OCI-LY7 (cell line): ENCODE data around the gene CCDC182. TPM values are rescaled to one million over a fixed set of nuclear protein-coding genes. Genes with fewer than 3 reads are reported as not detected.

Source experiments
- BruUV-seq: library from RNA; stranded (reverse); fragments of 400-500 nt; replicated peaks from 2 replicates; lab custom pipeline; 2021; lab: Mats Ljungman, UMichigan
- CTCF ChIA-PET: fragments of 300-600 bp; sonication (Branson Sonifier 250); formaldehyde crosslinking; loops from one replicate; lab custom pipeline; 2022; ENCODE audit warnings: antibody characterized with exemption; ENCODE audit not compliant: unreplicated experiment; lab: Charles Lee
- POLR2A ChIA-PET: fragments of 300-600 bp; sonication (Branson Sonifier 250); formaldehyde crosslinking; loops from one replicate; lab custom pipeline; 2022; ENCODE audit warnings: antibody characterized with exemption; lab: Charles Lee
- DNase-seq: peaks from one replicate; pipeline ENCODE4 v3.0.0-alpha.2; 2015; ENCODE audit warnings: low spot score
- H2AFZ ChIP-seq: fragments of 200-600 bp; sonication (generic), shearing (Covaris generic); 2 replicates; pipeline ENCODE4 v1.6.1; 2014; ENCODE audit warnings: mild to moderate bottlenecking, antibody characterized with exemption, low read length, moderate library complexity
- H3K27ac ChIP-seq: fragments of 200-600 bp; sonication (generic); 2 replicates; pipeline ENCODE4 v1.5.1; 2014; ENCODE audit warnings: mixed run types, low read depth, mild to moderate bottlenecking, moderate library complexity, low read length, inconsistent platforms; ENCODE audit not compliant: poor library complexity, severe bottlenecking
- H3K36me3 ChIP-seq: fragments of 200-600 bp; sonication (generic); 2 replicates; pipeline ENCODE4 v1.6.1; 2014; ENCODE audit warnings: mild to moderate bottlenecking, antibody characterized with exemption, low read length, moderate library complexity, mixed read lengths; ENCODE audit not compliant: insufficient read depth
- H3K4me1 ChIP-seq: fragments of 200-600 bp; sonication (generic); 2 replicates; pipeline ENCODE4 v1.5.1; 2014; ENCODE audit warnings: mild to moderate bottlenecking, low read length; ENCODE audit not compliant: insufficient read depth, poor library complexity, severe bottlenecking
- H3K4me2 ChIP-seq: fragments of 200-600 bp; sonication (generic); 2 replicates; pipeline ENCODE4 v1.6.1; 2014; ENCODE audit warnings: mild to moderate bottlenecking, low read length
- H3K4me3 ChIP-seq: fragments of 200-600 bp; sonication (generic); 2 replicates; pipeline ENCODE4 v1.5.1; 2014; ENCODE audit warnings: mild to moderate bottlenecking, low read depth, low read length; ENCODE audit not compliant: poor library complexity, severe bottlenecking
- H3K79me2 ChIP-seq: fragments of 200-600 bp; sonication (generic); 2 replicates; pipeline ENCODE4 v1.6.1; 2016; ENCODE audit warnings: low read depth, mild to moderate bottlenecking, low read length, moderate library complexity, mixed read lengths; ENCODE audit not compliant: insufficient read depth
- H3K9me2 ChIP-seq: fragments of 200-600 bp; sonication (generic); 2 replicates; pipeline ENCODE4 v1.6.1; 2016; ENCODE audit warnings: mild to moderate bottlenecking, low read length, mixed read lengths; ENCODE audit not compliant: insufficient read depth
- H3K9me3 ChIP-seq: fragments of 200-600 bp; sonication (generic); 2 replicates; pipeline ENCODE4 v1.6.1; 2014; ENCODE audit warnings: mild to moderate bottlenecking, mixed run types, low read length, mixed read lengths
- H4K20me1 ChIP-seq: fragments of 200-600 bp; sonication (generic); 2 replicates; pipeline ENCODE4 v1.6.1; 2014; ENCODE audit warnings: mild to moderate bottlenecking, antibody characterized with exemption, low read length, moderate library complexity, mixed read lengths; ENCODE audit not compliant: insufficient read depth
- CTCF ChIP-seq: fragments of 200-600 bp; sonication (generic); conservative IDR thresholded peaks from 2 replicates; pipeline ENCODE4 v1.5.1; 2014; ENCODE audit warnings: mild to moderate bottlenecking, antibody characterized with exemption, low read length, moderate library complexity, mixed read lengths
- EZH2phosphoT487 ChIP-seq: fragments of 200-600 bp; sonication (generic); IDR thresholded peaks from 2 replicates; pipeline ENCODE4 v1.6.1; 2018; ENCODE audit warnings: low read depth, borderline replicate concordance, mild to moderate bottlenecking, mixed run types, antibody characterized with exemption, low read length, moderate library complexity, mixed read lengths
- intact Hi-C: fragments of 100-400 bp; cut with micrococcal nuclease; formaldehyde crosslinking; loops from one replicate; pipeline ENCODE4 v1.10.0; 2022; ENCODE audit not compliant: unreplicated experiment
- total RNA-seq, 2 experiments: library from RNA; depleted of rRNA in 1 of 2; stranded (reverse); fragments of >200 nt in 1 of 2; shearing (Covaris generic) in 1 of 2; gene quantifications; 2 replicates each; pipeline ENCODE4 v1.2.3, GENCODE V29; 2014 to 2022

The CCDC182 gene
- total RNA-seq, 2 experiments from 2014 or later, result not detected

GRCh38 chr17:57756951-57757350 lies 11.9 kb upstream of the CCDC182 start:
- no peaks in the 10 kb centered on the region for H3K36me3 ChIP-seq
- no TSS peak for BruUV-seq
- ChIA-PET CTCF (no interaction called here), POLR2A (interaction anchor here (0.6 to 0.8 kb wide), 4 partner anchors 27 to 876 kb away, joined by 3 to 7 read pairs (median 4); no protein-coding TSS in a partner anchor)
- no peak for DNase-seq
- no peak overlapping the region for H3K27ac ChIP-seq
- TF ChIP-seq EZH2phosphoT487, result no peak
- no peak for TF ChIP-seq CTCF
- no peaks in the 10 kb centered on the region for H3K9me2 ChIP-seq
- H2AFZ ChIP-seq, result no peak overlapping the region
- H3K4me1 ChIP-seq, result no peaks in the 10 kb centered on the region
- intact Hi-C loops, result no loop called here
- no peaks in the 10 kb centered on the region for H4K20me1 ChIP-seq
- no peaks in the 10 kb centered on the region for H3K9me3 ChIP-seq
- H3K4me3 ChIP-seq, result no peak overlapping the region
- no peak overlapping the region for H3K4me2 ChIP-seq
- H3K79me2 ChIP-seq, result no peaks in the 10 kb centered on the region

GRCh38 chr17:57755480-57756070 lies 10.5 kb upstream of the CCDC182 start:
- H3K36me3 ChIP-seq, result no peaks in the 10 kb centered on the region
- H3K27ac ChIP-seq, result no peak overlapping the region
- CTCF ChIA-PET, result no interaction called here
- intact Hi-C loops, result no loop called here
- no peaks in the 10 kb centered on the region for H3K9me2 ChIP-seq
- no peak for TF ChIP-seq EZH2phosphoT487
- 0 out of 2 replicates have a peak, but pooled peaks have one; percentile 11 for TF ChIP-seq CTCF
- no peak overlapping the region for H3K4me3 ChIP-seq
- no TSS peak for BruUV-seq
- no peaks in the 10 kb centered on the region for H3K9me3 ChIP-seq
- no peaks in the 10 kb centered on the region for H4K20me1 ChIP-seq
- H3K4me2 ChIP-seq, result no peak overlapping the region
- H3K79me2 ChIP-seq, result no peaks in the 10 kb centered on the region
- no peak overlapping the region for H2AFZ ChIP-seq
- POLR2A ChIA-PET, result interaction anchor here (0.6 kb wide), 1 partner anchor 277 kb away, joined by 3 read pairs; no protein-coding TSS in a partner anchor
- no peaks in the 10 kb centered on the region for H3K4me1 ChIP-seq
- DNase-seq, result no peak

DNA sequence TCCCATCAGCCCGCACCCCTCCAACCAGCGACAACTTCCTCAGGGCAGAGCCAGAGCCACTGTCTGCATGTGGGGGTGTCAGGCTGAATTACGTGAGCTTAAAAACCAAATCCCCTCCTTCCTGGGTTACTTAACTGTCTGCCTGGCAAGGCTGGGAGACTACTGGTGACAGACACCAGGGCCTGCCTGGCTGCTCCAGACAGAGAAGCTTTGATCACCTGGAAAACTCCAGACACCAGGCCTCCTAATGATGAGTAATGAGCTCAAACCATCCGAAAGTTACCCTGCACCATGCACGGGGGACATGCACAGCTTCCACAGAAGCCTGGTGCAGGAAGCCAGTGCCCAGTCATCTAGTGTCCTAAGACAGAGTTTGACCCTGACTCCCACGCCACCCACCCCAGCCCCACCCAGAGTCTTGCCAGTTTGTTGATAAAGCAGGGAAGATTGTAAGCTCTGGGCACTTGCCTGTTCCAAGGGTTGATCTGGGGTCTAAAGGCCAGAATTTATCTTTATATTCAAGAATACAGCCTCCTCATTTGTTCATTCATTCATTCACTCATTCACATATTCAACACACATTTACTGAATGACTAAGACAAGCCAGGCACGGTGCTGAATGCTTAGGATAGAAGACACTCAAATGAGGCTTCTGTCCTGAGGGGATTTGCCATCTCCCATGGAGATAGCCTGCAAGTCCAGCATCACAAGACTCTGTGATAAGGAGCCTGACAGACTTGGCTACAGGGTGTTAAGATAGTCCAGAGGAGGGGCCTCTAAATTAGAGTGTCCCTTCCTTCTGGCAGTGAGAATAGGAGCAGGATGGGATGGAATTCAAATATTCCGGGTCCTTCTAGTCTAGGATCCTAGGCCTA lies 7.2 kb upstream of the CCDC182 start:
- POLR2A ChIA-PET, result interaction anchor here (0.6 kb wide), 1 partner anchor 1942 kb away, joined by 3 read pairs; no protein-coding TSS in a partner anchor
- no peaks in the 10 kb centered on the region for H3K9me2 ChIP-seq
- no peak overlapping the region for H3K4me3 ChIP-seq
- no peak for DNase-seq
- intact Hi-C loops, result no loop called here
- CTCF ChIA-PET, result no interaction called here
- H3K4me1 ChIP-seq, result peaks cover 10% of the 10 kb centered on the region
- H3K36me3 ChIP-seq, result no peaks in the 10 kb centered on the region
- no peak overlapping the region for H2AFZ ChIP-seq
- H3K9me3 ChIP-seq, result no peaks in the 10 kb centered on the region
- H3K4me2 ChIP-seq, result no peak overlapping the region
- no peak for TF ChIP-seq EZH2phosphoT487
- TF ChIP-seq CTCF, result no peak
- H3K79me2 ChIP-seq, result no peaks in the 10 kb centered on the region
- no peak overlapping the region for H3K27ac ChIP-seq
- no TSS peak for BruUV-seq
- no peaks in the 10 kb centered on the region for H4K20me1 ChIP-seq
